Panc1 (cell line): ENCODE measurements around the gene COPB1. TPM values are rescaled to one million over a fixed set of nuclear protein-coding genes. Genes with fewer than 3 reads are reported as not detected.

Experiments used
- ATAC-seq: fragments of 200-7000 bp; cut with Tn5 transposase; 2 replicates; pipeline ENCODE4 v1.9.1; 2020; ENCODE audit warnings: mild to moderate bottlenecking, moderate library complexity
- BruUV-seq: library from RNA; stranded (reverse); fragments of 400-500 nt; replicated peaks from 2 replicates; lab custom pipeline; 2021; lab: Mats Ljungman, UMichigan
- CTCF ChIA-PET: fragments of 300-600 bp; sonication (Branson Sonifier 250); formaldehyde crosslinking; loops from one replicate; lab custom pipeline; 2022; ENCODE audit warnings: antibody characterized with exemption; lab: Charles Lee
- POLR2A ChIA-PET: fragments of 300-600 bp; sonication (Branson Sonifier 250); formaldehyde crosslinking; loops from one replicate; lab custom pipeline; 2022; ENCODE audit warnings: antibody characterized with exemption; lab: Charles Lee
- DNase-seq: peaks from one replicate; pipeline ENCODE4 v3.0.0-alpha.2; 2010; ENCODE audit warnings: low read depth, low spot score
- H3K27ac ChIP-seq: 2 replicates; pipeline ENCODE4 v1.5.1; 2011; ENCODE audit warnings: mild to moderate bottlenecking, low read length, inconsistent platforms
- H3K27me3 ChIP-seq: fragments of 200-500 bp; sonication (Bioruptor generic); 2 replicates; pipeline ENCODE4 v1.6.0; 2014; ENCODE audit warnings: low read length, inconsistent platforms; ENCODE audit not compliant: control insufficient read depth, insufficient read depth
- H3K36me3 ChIP-seq: fragments of 200-500 bp; sonication (Bioruptor generic); 2 replicates; pipeline ENCODE4 v1.5.1; 2014; ENCODE audit warnings: inconsistent platforms, mild to moderate bottlenecking, low read length, moderate library complexity; ENCODE audit not compliant: control insufficient read depth, insufficient read depth
- H3K4me1 ChIP-seq: 2 replicates; pipeline ENCODE4 v1.5.1; 2011; ENCODE audit warnings: inconsistent platforms, mild to moderate bottlenecking, low read length, moderate library complexity; ENCODE audit not compliant: control insufficient read depth, insufficient read depth
- H3K4me3 ChIP-seq, 2 experiments: 2 replicates each; pipeline ENCODE4 v1.5.1; 2011 to 2012; ENCODE audit warnings: low read depth in 2 of 2, low read length in 2 of 2, mild to moderate bottlenecking in 2 of 2, inconsistent platforms in 1 of 2, moderate library complexity in 1 of 2
- H3K9me3 ChIP-seq: fragments of 200-500 bp; sonication (Bioruptor generic); 2 replicates; pipeline ENCODE4 v1.5.1; 2014; ENCODE audit warnings: low read depth, mild to moderate bottlenecking, inconsistent platforms, low read length, moderate library complexity; ENCODE audit not compliant: control insufficient read depth, insufficient read depth
- POLR2AphosphoS5 ChIP-seq: IDR thresholded peaks from 2 replicates; pipeline ENCODE4 v1.6.1; 2012; ENCODE audit warnings: mild to moderate bottlenecking, low read depth, low read length, moderate library complexity
- SIN3A ChIP-seq: IDR thresholded peaks from 2 replicates; pipeline ENCODE4 v1.6.1; 2012; ENCODE audit warnings: low read depth, mild to moderate bottlenecking, low read length, moderate library complexity, borderline replicate concordance; ENCODE audit not compliant: insufficient read depth
- TCF7L2 ChIP-seq: IDR thresholded peaks from 2 replicates; pipeline ENCODE4 v1.6.1; 2011; ENCODE audit warnings: mild to moderate bottlenecking, low read depth, low read length, inconsistent platforms
- in situ Hi-C: cut with HindIII; loops from 2 replicates; pipeline ENCODE4 v1.10.0; 2016; ENCODE audit warnings: low sequenced_read_pairs, low pct_unique_long_range_greater_than_20kb
- intact Hi-C: fragments of 100-400 bp; cut with micrococcal nuclease; formaldehyde crosslinking; loops from one replicate; pipeline ENCODE4 v1.10.0; 2022; ENCODE audit not compliant: unreplicated experiment
- total RNA-seq: library from RNA; stranded (reverse); gene quantifications from one replicate; pipeline ENCODE4 v1.2.1, GENCODE V29; 2021; ENCODE audit not compliant: unreplicated experiment
- TF ChIP-seq, protein P1 (sequence below): fragments of 450-650 bp; IDR thresholded peaks from 2 replicates; pipeline ENCODE4 v1.5.1; 2017; ENCODE audit warnings: mild to moderate bottlenecking
- TF ChIP-seq, protein P2 (sequence below), 2 experiments: IDR thresholded peaks; 2 replicates each; pipeline ENCODE4 v1.6.1; 2011 to 2012; ENCODE audit warnings: low read depth in 2 of 2, control low read depth in 1 of 2, low read length in 1 of 2, mild to moderate bottlenecking in 1 of 2, moderate library complexity in 1 of 2; ENCODE audit not compliant: insufficient read depth in 1 of 2

The COPB1 gene
- total RNA-seq, 1 experiment from 2014 or later: 123 TPM

DNA sequence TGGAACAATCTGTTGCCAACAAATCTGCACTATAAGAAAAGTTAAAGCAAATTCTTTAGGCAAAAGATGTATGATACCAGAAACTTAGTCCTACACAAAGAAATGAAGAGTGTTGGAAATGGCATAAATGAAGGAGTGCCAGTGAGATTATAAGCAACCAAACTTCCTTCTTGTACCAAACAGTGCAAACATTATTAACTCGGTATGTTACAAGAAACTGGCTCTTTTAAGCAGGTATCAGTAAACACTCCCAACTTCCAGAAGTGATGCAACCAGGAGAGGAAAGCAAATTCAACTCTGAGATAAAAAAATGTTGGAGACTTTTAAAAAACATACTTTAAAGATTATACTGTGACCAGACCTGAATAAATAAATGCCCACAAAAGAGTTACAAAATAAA is 28.5 kb downstream of the COPB1 start:
- intact Hi-C loops: no loop called here

GRCh38 chr11:14463623-14464022 is 36.0 kb downstream of the COPB1 start:
- Histone ChIP-seq H3K27ac (no peak overlapping the region), H3K27me3 (no peaks in the 10 kb centered on the region), H3K9me3 (no peaks in the 10 kb centered on the region), H3K36me3 (peaks cover 62% of the 10 kb centered on the region), H3K4me1 (no peaks in the 10 kb centered on the region), H3K4me3 (no peak overlapping the region)
- in situ Hi-C loops: no loop called here
- POLR2A ChIA-PET: no interaction called here
- no peak for DNase-seq
- intact Hi-C loops: no loop called here
- BruUV-seq: TSS peak; percentile 43
- no peak for ATAC-seq
- TF ChIP-seq, protein P1, sequence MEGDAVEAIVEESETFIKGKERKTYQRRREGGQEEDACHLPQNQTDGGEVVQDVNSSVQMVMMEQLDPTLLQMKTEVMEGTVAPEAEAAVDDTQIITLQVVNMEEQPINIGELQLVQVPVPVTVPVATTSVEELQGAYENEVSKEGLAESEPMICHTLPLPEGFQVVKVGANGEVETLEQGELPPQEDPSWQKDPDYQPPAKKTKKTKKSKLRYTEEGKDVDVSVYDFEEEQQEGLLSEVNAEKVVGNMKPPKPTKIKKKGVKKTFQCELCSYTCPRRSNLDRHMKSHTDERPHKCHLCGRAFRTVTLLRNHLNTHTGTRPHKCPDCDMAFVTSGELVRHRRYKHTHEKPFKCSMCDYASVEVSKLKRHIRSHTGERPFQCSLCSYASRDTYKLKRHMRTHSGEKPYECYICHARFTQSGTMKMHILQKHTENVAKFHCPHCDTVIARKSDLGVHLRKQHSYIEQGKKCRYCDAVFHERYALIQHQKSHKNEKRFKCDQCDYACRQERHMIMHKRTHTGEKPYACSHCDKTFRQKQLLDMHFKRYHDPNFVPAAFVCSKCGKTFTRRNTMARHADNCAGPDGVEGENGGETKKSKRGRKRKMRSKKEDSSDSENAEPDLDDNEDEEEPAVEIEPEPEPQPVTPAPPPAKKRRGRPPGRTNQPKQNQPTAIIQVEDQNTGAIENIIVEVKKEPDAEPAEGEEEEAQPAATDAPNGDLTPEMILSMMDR: no peak
- TF ChIP-seq, protein P2, sequence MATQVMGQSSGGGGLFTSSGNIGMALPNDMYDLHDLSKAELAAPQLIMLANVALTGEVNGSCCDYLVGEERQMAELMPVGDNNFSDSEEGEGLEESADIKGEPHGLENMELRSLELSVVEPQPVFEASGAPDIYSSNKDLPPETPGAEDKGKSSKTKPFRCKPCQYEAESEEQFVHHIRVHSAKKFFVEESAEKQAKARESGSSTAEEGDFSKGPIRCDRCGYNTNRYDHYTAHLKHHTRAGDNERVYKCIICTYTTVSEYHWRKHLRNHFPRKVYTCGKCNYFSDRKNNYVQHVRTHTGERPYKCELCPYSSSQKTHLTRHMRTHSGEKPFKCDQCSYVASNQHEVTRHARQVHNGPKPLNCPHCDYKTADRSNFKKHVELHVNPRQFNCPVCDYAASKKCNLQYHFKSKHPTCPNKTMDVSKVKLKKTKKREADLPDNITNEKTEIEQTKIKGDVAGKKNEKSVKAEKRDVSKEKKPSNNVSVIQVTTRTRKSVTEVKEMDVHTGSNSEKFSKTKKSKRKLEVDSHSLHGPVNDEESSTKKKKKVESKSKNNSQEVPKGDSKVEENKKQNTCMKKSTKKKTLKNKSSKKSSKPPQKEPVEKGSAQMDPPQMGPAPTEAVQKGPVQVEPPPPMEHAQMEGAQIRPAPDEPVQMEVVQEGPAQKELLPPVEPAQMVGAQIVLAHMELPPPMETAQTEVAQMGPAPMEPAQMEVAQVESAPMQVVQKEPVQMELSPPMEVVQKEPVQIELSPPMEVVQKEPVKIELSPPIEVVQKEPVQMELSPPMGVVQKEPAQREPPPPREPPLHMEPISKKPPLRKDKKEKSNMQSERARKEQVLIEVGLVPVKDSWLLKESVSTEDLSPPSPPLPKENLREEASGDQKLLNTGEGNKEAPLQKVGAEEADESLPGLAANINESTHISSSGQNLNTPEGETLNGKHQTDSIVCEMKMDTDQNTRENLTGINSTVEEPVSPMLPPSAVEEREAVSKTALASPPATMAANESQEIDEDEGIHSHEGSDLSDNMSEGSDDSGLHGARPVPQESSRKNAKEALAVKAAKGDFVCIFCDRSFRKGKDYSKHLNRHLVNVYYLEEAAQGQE (IDR thresholded peaks at IDR 0.05; ENCODE audit: insufficient read depth in 1 of 2, low read depth in 2 of 2, low read length in 1 of 2): no peak
- TF ChIP-seq TCF7L2: no peak
- no peak for TF ChIP-seq SIN3A
- no peak for TF ChIP-seq POLR2AphosphoS5
- CTCF ChIA-PET: no interaction called here

More for the DNA sequence above, 28.5 kb downstream of the COPB1 start:
- Histone ChIP-seq H3K9me3 (no peaks in the 10 kb centered on the region), H3K27me3 (no peaks in the 10 kb centered on the region), H3K4me3 (no peak overlapping the region), H3K27ac (no peak overlapping the region), H3K4me1 (no peaks in the 10 kb centered on the region), H3K36me3 (peaks cover 70% of the 10 kb centered on the region)
- ATAC-seq (no peak), DNase-seq (no peak)
- POLR2A ChIA-PET: interaction anchor here (0.5 kb wide), 1 partner anchor 9 kb away, joined by 3 read pairs; no protein-coding TSS in a partner anchor
- TF ChIP-seq, protein P2 (IDR thresholded peaks at IDR 0.05; ENCODE audit: insufficient read depth in 1 of 2, low read depth in 2 of 2, low read length in 1 of 2): no peak
- no peak for TF ChIP-seq SIN3A
- TF ChIP-seq, protein P1: no peak
- no peak for TF ChIP-seq TCF7L2
- TF ChIP-seq POLR2AphosphoS5: no peak
- BruUV-seq: no TSS peak
- in situ Hi-C loops: no loop called here
- CTCF ChIA-PET: no interaction called here
